Bronchial epithelial cell (primary cell): ENCODE results near the gene GPR85. TPM values are rescaled to one million over a fixed set of nuclear protein-coding genes. Genes with fewer than 3 reads are reported as not detected.

Experiments
- DNase-seq: peaks from one replicate; pipeline ENCODE4 v3.0.0-alpha.2; 2010; ENCODE audit warnings: low read depth
- FAIRE-seq: peaks from 2 replicates; lab custom pipeline; 2011; peaks lifted over from hg19 to GRCh38; lab: Jason Lieb, UNC
- H3K27me3 ChIP-seq: 2 replicates; pipeline ENCODE4 v1.5.1; 2011; ENCODE audit warnings: low read length; ENCODE audit not compliant: control insufficient read depth, insufficient read depth
- H3K36me3 ChIP-seq: 2 replicates; pipeline ENCODE4 v1.5.1; 2011; ENCODE audit warnings: low read length; ENCODE audit not compliant: control insufficient read depth, insufficient read depth
- H3K4me3 ChIP-seq: 2 replicates; pipeline ENCODE4 v1.5.1; 2011; ENCODE audit warnings: mild to moderate bottlenecking, low read depth, low read length, control low read depth
- total RNA-seq: library from RNA; depleted of rRNA; stranded (reverse); fragments of >200 nt; gene quantifications from 2 replicates; pipeline ENCODE4 v1.2.1, GENCODE V29; 2014
- TF ChIP-seq, protein P1 (sequence below): IDR thresholded peaks from 2 replicates; pipeline ENCODE4 v1.5.1; 2011; ENCODE audit warnings: mild to moderate bottlenecking, moderate library complexity, low read length, control low read depth, inconsistent platforms; ENCODE audit not compliant: insufficient read depth, severe bottlenecking

Gene GPR85
- total RNA-seq, 1 donor from 2014 or later: 0.26 TPM

DNA sequence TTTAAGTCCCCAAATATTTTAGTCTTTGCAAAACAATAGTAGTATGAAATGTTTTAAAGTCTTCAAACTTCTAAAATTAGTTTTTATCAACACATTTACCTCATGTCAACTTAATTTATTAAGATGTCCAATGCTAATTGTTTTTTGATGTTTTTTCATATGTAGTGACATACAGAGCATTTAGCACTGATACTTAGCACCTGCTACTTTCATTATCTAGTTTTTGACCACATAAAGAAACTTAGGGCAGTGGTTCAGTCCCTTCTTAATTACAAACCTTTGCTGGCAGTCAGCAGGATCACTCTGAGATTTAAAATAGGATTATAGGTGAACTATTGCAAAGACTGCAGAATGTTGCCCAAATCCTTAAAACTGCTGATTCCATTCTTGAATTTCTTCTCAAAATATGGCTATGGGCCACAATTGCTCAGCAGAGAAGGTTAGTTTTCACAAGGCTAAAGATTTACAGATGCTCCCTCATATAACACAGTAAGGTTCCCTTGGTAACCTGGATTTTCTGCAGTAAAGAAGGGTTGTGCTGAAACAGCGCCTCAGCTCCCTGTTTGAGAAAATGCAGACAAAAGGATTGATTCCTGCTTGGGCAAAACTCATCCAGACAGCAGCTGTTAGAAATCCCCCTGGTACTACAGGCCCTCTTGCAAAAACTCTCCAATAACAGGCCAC, 3.4 kb downstream of the GPR85 start:
- Histone ChIP-seq H3K27me3 (no peaks in the 10 kb centered on the region), H3K36me3 (no peaks in the 10 kb centered on the region), H3K4me3 (no peak overlapping the region)
- DNase-seq (no peak), FAIRE-seq (no peak)
- TF ChIP-seq, protein P1, sequence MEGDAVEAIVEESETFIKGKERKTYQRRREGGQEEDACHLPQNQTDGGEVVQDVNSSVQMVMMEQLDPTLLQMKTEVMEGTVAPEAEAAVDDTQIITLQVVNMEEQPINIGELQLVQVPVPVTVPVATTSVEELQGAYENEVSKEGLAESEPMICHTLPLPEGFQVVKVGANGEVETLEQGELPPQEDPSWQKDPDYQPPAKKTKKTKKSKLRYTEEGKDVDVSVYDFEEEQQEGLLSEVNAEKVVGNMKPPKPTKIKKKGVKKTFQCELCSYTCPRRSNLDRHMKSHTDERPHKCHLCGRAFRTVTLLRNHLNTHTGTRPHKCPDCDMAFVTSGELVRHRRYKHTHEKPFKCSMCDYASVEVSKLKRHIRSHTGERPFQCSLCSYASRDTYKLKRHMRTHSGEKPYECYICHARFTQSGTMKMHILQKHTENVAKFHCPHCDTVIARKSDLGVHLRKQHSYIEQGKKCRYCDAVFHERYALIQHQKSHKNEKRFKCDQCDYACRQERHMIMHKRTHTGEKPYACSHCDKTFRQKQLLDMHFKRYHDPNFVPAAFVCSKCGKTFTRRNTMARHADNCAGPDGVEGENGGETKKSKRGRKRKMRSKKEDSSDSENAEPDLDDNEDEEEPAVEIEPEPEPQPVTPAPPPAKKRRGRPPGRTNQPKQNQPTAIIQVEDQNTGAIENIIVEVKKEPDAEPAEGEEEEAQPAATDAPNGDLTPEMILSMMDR: no peak

DNA sequence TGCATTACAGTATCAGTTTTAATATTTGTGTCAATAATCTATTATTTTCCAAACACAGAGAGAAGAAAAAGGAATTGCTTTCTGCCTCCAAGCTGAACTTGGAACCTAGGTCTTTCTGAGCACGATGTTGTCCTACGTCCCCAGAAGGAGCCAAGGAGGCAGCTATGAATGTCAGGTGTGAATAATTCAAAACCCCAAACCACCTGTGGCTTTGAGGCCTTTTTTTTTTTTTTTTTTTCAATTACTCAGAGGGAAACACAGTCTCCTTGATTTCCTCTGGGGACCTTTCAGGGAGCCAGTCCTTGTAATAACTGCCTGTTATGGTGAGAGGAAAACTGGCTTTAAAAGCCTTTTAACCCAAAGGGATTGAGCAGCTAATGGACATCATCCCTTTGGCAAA, 8.3 kb downstream of the GPR85 start:
- TF ChIP-seq, protein P1: no peak
- DNase-seq (no peak), FAIRE-seq (no peak)
- no peak overlapping the region for H3K4me3 ChIP-seq
- no peaks in the 10 kb centered on the region for H3K27me3 ChIP-seq
- H3K36me3 ChIP-seq: no peaks in the 10 kb centered on the region

- Histone ChIP-seq H3K4me3 (no peak overlapping the region), H3K27me3 (no peaks in the 10 kb centered on the region), H3K36me3 (no peaks in the 10 kb centered on the region)
- TF ChIP-seq, protein P1: no peak
- DNase-seq (no peak), FAIRE-seq (no peak)
These were observed 9.9 kb downstream of the GPR85 start for GRCh38 chr7:113076703-113077102.

- no peak for FAIRE-seq
- no peak overlapping the region for H3K4me3 ChIP-seq
- no peaks in the 10 kb centered on the region for H3K36me3 ChIP-seq
- TF ChIP-seq, protein P1: no peak
- DNase-seq: peak; percentile 21
- H3K27me3 ChIP-seq: no peaks in the 10 kb centered on the region
These were observed 15.2 kb downstream of the GPR85 start for GRCh38 chr7:113071465-113071864.

GRCh38 chr7:113062499-113062898, 24.1 kb downstream of the GPR85 start:
- DNase-seq (no peak), FAIRE-seq (no peak)
- no peak overlapping the region for H3K4me3 ChIP-seq
- no peaks in the 10 kb centered on the region for H3K36me3 ChIP-seq
- no peaks in the 10 kb centered on the region for H3K27me3 ChIP-seq
- TF ChIP-seq, protein P1: no peak

DNA sequence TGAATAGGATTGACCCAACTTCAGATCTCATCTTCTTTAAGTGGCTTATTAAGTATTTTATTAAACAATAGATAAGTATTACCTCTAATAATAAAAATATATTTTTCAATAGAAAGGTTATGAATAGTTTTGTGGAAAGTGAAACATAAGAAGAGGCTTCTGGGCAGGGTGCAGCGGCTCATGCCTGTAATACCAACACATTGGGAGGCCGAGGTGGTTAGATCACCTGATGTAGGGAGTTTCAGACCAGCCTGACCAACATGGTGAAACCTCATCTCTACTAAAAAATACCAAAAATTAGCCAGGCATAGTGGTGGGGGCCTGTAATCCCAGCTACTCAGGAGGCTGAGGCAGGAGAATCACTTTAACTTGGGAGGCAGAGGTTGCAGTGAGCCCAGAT, 26.5 kb downstream of the GPR85 start:
- DNase-seq (no peak), FAIRE-seq (no peak)
- no peaks in the 10 kb centered on the region for H3K27me3 ChIP-seq
- H3K36me3 ChIP-seq: no peaks in the 10 kb centered on the region
- TF ChIP-seq, protein P1: no peak
- no peak overlapping the region for H3K4me3 ChIP-seq
